Peyer's patch (tissue), 4 donors: ENCODE data around the gene ST7.

Source experiments
- POLR2A ChIP-seq, 2 donors: fragments of 450-650 bp; IDR thresholded peaks; one replicate each; pipeline ENCODE4 v1.5.1; 2017; ENCODE audit warnings: antibody characterized with exemption in 2 of 2, mild to moderate bottlenecking in 2 of 2, moderate library complexity in 2 of 2
- TF ChIP-seq, protein P1 (sequence below), 6 experiments: fragments of 450-650 bp in 4 of 6; fragments of 200-600 bp in 2 of 6; sonication (generic) in 1 of 6; IDR thresholded peaks; one replicate each; pipeline ENCODE4 v1.5.1; 2017 to 2019; ENCODE audit warnings: antibody characterized with exemption in 6 of 6, mild to moderate bottlenecking in 3 of 6, moderate library complexity in 1 of 6

DNA sequence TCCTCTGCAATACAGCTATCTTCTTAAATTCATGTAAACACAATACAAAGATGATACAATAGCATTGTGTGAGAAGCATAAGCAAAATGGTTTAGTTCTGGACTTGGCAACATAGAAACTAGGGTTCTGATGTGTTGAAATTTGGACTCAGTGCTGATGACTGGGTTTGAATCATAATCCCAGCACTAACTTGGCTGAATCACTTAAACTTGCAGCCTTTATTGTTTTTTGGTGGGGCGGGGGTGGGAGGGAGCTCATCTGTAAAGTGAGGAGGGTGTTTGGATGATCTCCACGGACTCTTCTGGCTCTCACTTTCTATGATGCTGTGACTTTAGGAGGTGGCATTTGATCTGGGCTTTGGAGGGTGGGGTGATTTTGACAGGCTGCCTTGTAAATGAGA lies 211.3 kb downstream of the ST7 start:
- TF ChIP-seq, protein P1, sequence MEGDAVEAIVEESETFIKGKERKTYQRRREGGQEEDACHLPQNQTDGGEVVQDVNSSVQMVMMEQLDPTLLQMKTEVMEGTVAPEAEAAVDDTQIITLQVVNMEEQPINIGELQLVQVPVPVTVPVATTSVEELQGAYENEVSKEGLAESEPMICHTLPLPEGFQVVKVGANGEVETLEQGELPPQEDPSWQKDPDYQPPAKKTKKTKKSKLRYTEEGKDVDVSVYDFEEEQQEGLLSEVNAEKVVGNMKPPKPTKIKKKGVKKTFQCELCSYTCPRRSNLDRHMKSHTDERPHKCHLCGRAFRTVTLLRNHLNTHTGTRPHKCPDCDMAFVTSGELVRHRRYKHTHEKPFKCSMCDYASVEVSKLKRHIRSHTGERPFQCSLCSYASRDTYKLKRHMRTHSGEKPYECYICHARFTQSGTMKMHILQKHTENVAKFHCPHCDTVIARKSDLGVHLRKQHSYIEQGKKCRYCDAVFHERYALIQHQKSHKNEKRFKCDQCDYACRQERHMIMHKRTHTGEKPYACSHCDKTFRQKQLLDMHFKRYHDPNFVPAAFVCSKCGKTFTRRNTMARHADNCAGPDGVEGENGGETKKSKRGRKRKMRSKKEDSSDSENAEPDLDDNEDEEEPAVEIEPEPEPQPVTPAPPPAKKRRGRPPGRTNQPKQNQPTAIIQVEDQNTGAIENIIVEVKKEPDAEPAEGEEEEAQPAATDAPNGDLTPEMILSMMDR (IDR thresholded peaks at IDR 0.05): no peak
- no peak for TF ChIP-seq POLR2A (IDR thresholded peaks at IDR 0.05)
